ENCODE data around the gene CBLN3. TPM values are rescaled to one million over a fixed set of nuclear protein-coding genes. Genes with fewer than 3 reads are reported as not detected.
"Not testable (repeated sequence)": the region's sequence is repeated elsewhere in the genome, so short reads cannot be mapped to it uniquely, and the experiment has no call there.

CBLN3 gene
- total RNA-seq, 3 donors from 2014 or later (not counting 1 experiment from before 2014, with no cell fraction given), result 0.75 to 1.5 (median 1.1) TPM

DNA sequence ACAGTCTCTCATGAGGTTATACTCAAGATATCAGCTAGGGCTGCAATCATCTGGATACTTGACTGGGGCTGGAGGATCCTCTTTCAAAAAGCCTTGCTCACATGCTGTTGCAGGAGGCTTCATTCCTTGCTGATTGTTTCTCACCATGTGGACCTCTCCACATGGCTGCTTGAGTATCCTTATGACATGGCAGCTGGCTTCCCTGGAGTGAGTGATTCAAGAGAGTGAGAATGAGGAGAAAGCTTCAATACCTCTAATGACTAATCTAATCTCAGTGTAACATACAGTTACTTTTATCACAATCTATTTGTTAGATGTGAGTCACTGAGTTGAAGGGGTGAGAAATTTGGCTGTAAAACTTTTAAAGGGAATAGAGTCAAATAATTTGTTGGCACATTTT lies 27.5 kb upstream of the CBLN3 start:
- no peaks in the 10 kb centered on the region for H3K36me3 Mint-ChIP-seq
- no peak overlapping the region for H3K4me3 Mint-ChIP-seq
- Histone ChIP-seq H3K4me1 (ENCODE audit: control insufficient read depth, insufficient read depth, low read length) (no peaks in the 10 kb centered on the region), H3K27me3 (ENCODE audit: control insufficient read depth, insufficient read depth, low read length) (no peaks in the 10 kb centered on the region), H3K27ac (ENCODE audit: low read length) (no peak overlapping the region), H3K36me3 (ENCODE audit: control insufficient read depth, insufficient read depth, low read length) (no peaks in the 10 kb centered on the region), H3K4me3 (ENCODE audit: low read length) (no peak overlapping the region), H3K9me3 (ENCODE audit: control insufficient read depth, insufficient read depth, low read length) (peaks cover 5% of the 10 kb centered on the region)
- ATAC-seq, result peak in 2 of 3 donors; percentile 44 to 46
- no peaks in the 10 kb centered on the region for H3K27me3 Mint-ChIP-seq (ENCODE audit: low read depth in 2 of 2)
- peaks cover 0 to 7% of the 10 kb centered on the region in 2 donors for H3K4me1 Mint-ChIP-seq
- no peaks in the 10 kb centered on the region for H3K9me3 Mint-ChIP-seq
- TF ChIP-seq, protein P1, sequence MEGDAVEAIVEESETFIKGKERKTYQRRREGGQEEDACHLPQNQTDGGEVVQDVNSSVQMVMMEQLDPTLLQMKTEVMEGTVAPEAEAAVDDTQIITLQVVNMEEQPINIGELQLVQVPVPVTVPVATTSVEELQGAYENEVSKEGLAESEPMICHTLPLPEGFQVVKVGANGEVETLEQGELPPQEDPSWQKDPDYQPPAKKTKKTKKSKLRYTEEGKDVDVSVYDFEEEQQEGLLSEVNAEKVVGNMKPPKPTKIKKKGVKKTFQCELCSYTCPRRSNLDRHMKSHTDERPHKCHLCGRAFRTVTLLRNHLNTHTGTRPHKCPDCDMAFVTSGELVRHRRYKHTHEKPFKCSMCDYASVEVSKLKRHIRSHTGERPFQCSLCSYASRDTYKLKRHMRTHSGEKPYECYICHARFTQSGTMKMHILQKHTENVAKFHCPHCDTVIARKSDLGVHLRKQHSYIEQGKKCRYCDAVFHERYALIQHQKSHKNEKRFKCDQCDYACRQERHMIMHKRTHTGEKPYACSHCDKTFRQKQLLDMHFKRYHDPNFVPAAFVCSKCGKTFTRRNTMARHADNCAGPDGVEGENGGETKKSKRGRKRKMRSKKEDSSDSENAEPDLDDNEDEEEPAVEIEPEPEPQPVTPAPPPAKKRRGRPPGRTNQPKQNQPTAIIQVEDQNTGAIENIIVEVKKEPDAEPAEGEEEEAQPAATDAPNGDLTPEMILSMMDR (IDR thresholded peaks at IDR 0.05), result no peak
- DNase-seq, result no peak
- no peak overlapping the region for H3K27ac Mint-ChIP-seq
- intact Hi-C loops (cut with micrococcal nuclease), result no loop called here

DNA sequence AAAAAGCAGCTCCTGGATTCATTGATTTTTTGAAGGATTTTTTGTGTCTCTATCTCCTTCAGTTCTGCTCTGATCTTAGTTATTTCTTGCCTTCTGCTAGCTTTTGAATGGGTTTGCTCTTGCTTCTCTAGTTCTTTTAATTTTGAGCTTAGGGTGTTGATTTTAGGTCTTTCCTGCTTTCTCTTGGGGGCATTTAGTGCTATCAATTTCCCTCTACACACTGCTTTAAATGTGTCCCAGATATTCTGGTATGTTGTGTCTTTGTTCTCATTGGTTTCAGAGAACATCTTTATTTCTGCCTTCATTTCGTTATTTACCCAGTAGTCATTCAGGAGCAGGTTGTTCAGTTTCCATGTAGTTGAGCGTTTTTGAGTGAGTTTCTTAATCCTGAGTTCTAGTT lies 21.4 kb upstream of the CBLN3 start:
- H3K9me3 ChIP-seq (ENCODE audit: control insufficient read depth, insufficient read depth, low read length); DNase-seq; H3K27ac Mint-ChIP-seq; H3K4me1 ChIP-seq (ENCODE audit: control insufficient read depth, insufficient read depth, low read length); ATAC-seq; H3K4me3 ChIP-seq (ENCODE audit: low read length); intact Hi-C loops (cut with micrococcal nuclease); H3K36me3 ChIP-seq (ENCODE audit: control insufficient read depth, insufficient read depth, low read length); H3K4me1 Mint-ChIP-seq; H3K9me3 Mint-ChIP-seq; H3K4me3 Mint-ChIP-seq; H3K36me3 Mint-ChIP-seq; H3K27me3 ChIP-seq (ENCODE audit: control insufficient read depth, insufficient read depth, low read length); H3K27me3 Mint-ChIP-seq (ENCODE audit: low read depth in 2 of 2); H3K27ac ChIP-seq (ENCODE audit: low read length): not testable (repeated sequence)
- no CpG with 5 or more reads among the region's 2 CpGs for WGBS (ENCODE audit: insufficient coverage)

DNA sequence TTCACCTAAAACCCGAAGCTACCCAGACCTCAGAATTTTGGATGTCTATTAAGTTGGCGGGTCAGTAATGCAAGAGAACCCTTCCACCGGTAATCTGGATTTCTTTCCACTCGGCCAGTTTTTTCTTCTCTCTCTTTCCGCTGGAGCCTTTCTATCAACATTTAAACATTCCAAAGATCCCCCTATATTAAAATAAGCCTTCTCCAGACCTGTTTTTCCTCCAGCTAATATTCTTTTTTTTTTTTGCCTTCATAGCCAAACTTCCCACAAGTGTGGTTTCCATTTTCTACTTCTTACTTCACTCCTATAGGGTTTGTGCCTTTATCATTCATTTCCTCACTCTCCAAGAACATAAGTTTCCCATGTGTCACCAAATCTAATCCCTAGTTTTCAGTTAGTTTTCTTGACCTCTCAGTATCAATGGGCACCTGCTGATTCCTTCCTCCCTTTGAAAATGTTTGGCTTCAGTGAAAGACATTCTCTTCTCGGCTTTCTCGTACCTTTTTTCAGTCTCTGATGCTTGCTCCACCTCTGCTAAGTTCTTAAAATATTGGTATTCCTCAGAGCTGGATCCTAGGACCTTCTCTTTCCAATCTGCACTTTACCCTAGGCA lies 13.7 kb upstream of the CBLN3 start:
- H3K27me3 ChIP-seq (ENCODE audit: control insufficient read depth, insufficient read depth, low read length), result no peaks in the 10 kb centered on the region
- Mint-ChIP-seq H3K9me3 (no peaks in the 10 kb centered on the region), H3K36me3 (no peaks in the 10 kb centered on the region), H3K27ac (peak overlapping the region; percentile 97 to 98), H3K4me1 (peaks cover 30 to 41% of the 10 kb centered on the region in 2 donors), H3K27me3 (ENCODE audit: low read depth in 2 of 2) (peaks cover 0 to 5% of the 10 kb centered on the region in 2 donors), H3K4me3 (peak overlapping the region; percentile 91)
- 16% methylated on average over 7 of the region's 7 CpGs for WGBS (ENCODE audit: insufficient coverage)
- DNase-seq (no peak), ATAC-seq (no peak)
- intact Hi-C loops (cut with micrococcal nuclease), result loop anchor here (2.0 to 10.0 kb wide), 3 partner anchors 189 to 328 kb away; partner anchors contain the start of genes DCAF11, GZMB and NRL
- H3K27ac ChIP-seq (ENCODE audit: low read length), result peak overlapping the region; percentile 96
- H3K4me3 ChIP-seq (ENCODE audit: low read length), result peak overlapping the region; percentile 92
- H3K36me3 ChIP-seq (ENCODE audit: control insufficient read depth, insufficient read depth, low read length), result peaks cover 27% of the 10 kb centered on the region
- TF ChIP-seq, protein P1 (IDR thresholded peaks at IDR 0.05), result no peak
- H3K4me1 ChIP-seq (ENCODE audit: control insufficient read depth, insufficient read depth, low read length), result peaks cover 21% of the 10 kb centered on the region
- H3K9me3 ChIP-seq (ENCODE audit: control insufficient read depth, insufficient read depth, low read length), result no peaks in the 10 kb centered on the region

DNA sequence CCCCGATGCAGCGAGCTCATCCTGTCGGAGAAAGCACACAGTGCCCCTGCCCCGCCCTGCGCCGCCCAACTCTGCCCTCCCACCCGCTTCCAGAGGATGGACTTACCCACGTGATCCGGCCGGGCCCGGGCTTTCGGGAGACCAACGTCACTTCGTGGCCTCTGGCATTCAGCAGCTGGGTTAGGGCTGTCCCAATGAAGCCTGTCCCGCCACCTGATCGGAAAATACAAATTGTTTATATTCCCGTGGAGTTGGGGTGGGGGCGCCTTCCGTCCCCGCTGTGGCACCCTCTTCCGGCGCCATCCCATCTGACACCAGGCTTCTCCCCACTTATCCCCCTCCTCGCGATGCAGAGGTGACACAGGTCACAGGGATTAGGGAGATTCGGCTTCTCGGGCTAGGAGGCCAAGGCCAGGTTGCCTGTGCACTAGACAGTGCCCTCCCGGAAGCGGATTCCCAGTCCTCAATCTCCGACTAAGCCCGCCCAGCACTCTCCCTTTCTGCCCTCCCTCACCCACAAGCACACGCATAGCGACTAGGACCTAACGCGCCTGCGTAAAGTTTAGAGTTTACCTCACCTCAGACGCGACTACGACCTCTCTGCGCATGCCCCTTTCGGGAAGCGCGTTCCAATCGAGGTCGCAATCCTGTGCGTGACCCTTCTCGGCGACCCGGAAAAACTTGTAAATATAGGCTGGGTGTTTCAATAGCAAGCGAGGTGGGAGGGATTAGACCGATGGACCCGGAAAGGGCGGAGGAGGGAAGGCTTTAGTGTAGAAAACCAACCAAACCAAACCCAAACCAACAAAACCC lies 13.0 kb upstream of the CBLN3 start, which contains the start of gene SDR39U1:
SDR39U1 (minus strand) TSS at position 537 of the 813 bp plus-strand sequence; CDS start at position 530, 7 bp downstream.
- peaks cover 37 to 48% of the 10 kb centered on the region in 2 donors for H3K4me1 Mint-ChIP-seq
- H3K36me3 Mint-ChIP-seq, result no peaks in the 10 kb centered on the region
- Histone ChIP-seq H3K27ac (ENCODE audit: low read length) (peak within 1 kb of the TSS; percentile 96), H3K4me3 (ENCODE audit: low read length) (peak within 1 kb of the TSS; percentile 92), H3K27me3 (ENCODE audit: control insufficient read depth, insufficient read depth, low read length) (no peaks in the 10 kb centered on the region), H3K36me3 (ENCODE audit: control insufficient read depth, insufficient read depth, low read length) (peaks cover 34% of the 10 kb centered on the region), H3K4me1 (ENCODE audit: control insufficient read depth, insufficient read depth, low read length) (peaks cover 25% of the 10 kb centered on the region), H3K9me3 (ENCODE audit: control insufficient read depth, insufficient read depth, low read length) (no peaks in the 10 kb centered on the region)
- under 1% methylated on average over 48 of the region's 52 CpGs for WGBS (ENCODE audit: insufficient coverage)
- ATAC-seq (peak; percentile 88 to 97 (median 92)), DNase-seq (peak; percentile 88 to 100)
- intact Hi-C loops (cut with micrococcal nuclease), result loop anchor here (1.0 to 10.0 kb wide), 4 partner anchors 11 to 328 kb away; partner anchors contain the start of genes DCAF11, GZMB and NRL
- no peaks in the 10 kb centered on the region for H3K9me3 Mint-ChIP-seq
- TF ChIP-seq, protein P1 (IDR thresholded peaks at IDR 0.05), result no peak
- H3K27ac Mint-ChIP-seq, result peak within 1 kb of the TSS; percentile 97 to 98
- H3K4me3 Mint-ChIP-seq, result peak within 1 kb of the TSS; percentile 91
- peaks cover 0 to 5% of the 10 kb centered on the region in 2 donors for H3K27me3 Mint-ChIP-seq (ENCODE audit: low read depth in 2 of 2)
